ENCODE data around the gene GHR.

The GHR gene

DNA sequence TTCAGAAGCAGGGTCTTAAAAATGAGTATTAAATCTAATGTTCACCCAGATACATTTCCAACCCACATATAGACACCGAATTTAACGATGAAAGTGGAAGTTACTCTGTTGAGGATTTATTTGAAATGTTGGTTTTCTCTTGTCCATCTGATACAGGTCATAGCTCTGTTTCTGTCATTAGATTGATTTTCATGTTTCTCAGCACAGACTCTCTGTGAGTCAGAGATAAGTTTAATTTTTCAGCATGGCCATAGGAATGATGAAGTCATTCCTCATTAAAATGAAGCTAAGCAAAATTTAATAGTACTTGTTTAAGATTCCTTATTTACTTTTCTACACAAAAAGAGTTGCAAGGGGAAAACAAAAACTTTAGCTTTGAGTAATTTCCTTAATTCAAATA, 38.8 kb downstream of the GHR start:
- DNase-seq (ENCODE audit: low read depth in 2 of 2) = no peak

GRCh38 chr5:42467572-42467971, 44.3 kb downstream of the GHR start:
- DNase-seq (ENCODE audit: low read depth in 2 of 2) = no peak

- no peak for DNase-seq (ENCODE audit: low read depth in 2 of 2)
Measured at GRCh38 chr5:42467981-42468524, 44.8 kb downstream of the GHR start.

- DNase-seq (ENCODE audit: low read depth in 2 of 2) = no peak
Measured at GRCh38 chr5:42483472-42484154, 60.4 kb downstream of the GHR start.

- DNase-seq (ENCODE audit: low read depth in 2 of 2) = no peak
Measured at GRCh38 chr5:42487077-42487476, 63.8 kb downstream of the GHR start.

DNA sequence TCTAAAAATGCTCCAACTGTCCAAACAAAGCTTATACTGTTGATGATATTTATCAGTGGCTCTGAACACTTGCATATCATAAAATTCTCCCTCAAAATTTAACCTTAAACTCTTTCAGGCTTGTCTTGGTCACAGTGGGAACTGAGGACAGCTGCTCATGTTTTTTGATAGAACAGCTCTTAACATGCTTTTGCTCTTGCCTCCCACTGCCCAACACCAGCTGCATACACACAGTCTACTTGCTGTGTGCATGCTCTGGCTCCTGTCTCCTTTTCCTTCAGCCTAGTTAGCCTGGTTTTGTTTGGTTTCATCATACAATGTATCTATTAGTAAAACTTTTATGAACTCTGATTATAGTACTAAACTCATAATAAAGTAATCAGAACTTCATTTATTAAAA, 64.6 kb downstream of the GHR start:
- no peak for DNase-seq (ENCODE audit: low read depth in 2 of 2)

DNA sequence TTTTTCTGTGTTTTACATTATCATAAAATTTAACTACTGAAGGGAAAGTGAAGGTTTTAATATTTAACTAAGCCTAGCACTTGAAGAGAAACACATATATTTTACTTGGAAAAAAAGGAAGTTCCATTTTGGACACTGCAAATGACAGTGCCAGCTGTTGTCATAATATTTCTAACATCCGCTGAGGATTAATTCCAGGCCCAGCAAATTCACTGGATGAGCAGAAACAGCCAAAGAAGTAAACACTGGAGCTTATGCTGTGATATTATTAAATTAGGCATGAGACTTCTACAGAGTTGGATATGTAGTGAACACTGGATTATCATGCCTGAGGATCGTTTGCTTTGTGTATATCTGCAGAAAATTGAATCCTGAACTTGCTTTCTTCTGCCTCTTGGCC, 67.6 kb downstream of the GHR start:
- no peak for DNase-seq (ENCODE audit: low read depth in 2 of 2)

GRCh38 chr5:42491699-42492098, 68.5 kb downstream of the GHR start:
- no peak for DNase-seq (ENCODE audit: low read depth in 2 of 2)

- no peak for DNase-seq (ENCODE audit: low read depth in 2 of 2)
Measured at GRCh38 chr5:42492974-42493373, 69.7 kb downstream of the GHR start.

DNA sequence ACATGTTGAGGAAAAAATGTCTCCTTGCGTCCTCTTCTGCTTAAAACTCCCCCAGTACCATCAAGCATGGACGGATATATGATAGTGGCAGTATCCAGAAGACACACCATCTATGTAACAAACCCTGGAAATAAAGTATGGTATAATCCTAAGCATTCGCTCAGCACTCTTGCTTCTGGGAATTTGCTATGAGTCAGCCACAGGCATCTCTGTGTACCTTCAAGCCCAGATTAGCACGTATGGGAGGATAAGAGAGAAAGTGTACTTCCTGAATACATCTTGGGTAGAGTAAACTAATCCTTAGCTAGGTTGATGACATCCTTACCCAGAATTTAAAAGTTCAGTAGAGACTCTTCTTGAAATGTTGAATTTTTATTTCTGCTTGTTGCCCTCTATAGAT, 71.2 kb downstream of the GHR start:
- no peak for DNase-seq (ENCODE audit: low read depth in 2 of 2)

GRCh38 chr5:42495914-42496313, 72.7 kb downstream of the GHR start:
- DNase-seq (ENCODE audit: low read depth in 2 of 2) = no peak

- DNase-seq (ENCODE audit: low read depth in 2 of 2) = no peak
Measured at GRCh38 chr5:42496397-42497156, 73.3 kb downstream of the GHR start.

GRCh38 chr5:42498000-42498399, 74.8 kb downstream of the GHR start:
- DNase-seq (ENCODE audit: low read depth in 2 of 2) = no peak

GRCh38 chr5:42499016-42499415, 75.8 kb downstream of the GHR start:
- no peak for DNase-seq (ENCODE audit: low read depth in 2 of 2)

GRCh38 chr5:42500003-42500599, 76.9 kb downstream of the GHR start:
- no peak for DNase-seq (ENCODE audit: low read depth in 2 of 2)

DNA sequence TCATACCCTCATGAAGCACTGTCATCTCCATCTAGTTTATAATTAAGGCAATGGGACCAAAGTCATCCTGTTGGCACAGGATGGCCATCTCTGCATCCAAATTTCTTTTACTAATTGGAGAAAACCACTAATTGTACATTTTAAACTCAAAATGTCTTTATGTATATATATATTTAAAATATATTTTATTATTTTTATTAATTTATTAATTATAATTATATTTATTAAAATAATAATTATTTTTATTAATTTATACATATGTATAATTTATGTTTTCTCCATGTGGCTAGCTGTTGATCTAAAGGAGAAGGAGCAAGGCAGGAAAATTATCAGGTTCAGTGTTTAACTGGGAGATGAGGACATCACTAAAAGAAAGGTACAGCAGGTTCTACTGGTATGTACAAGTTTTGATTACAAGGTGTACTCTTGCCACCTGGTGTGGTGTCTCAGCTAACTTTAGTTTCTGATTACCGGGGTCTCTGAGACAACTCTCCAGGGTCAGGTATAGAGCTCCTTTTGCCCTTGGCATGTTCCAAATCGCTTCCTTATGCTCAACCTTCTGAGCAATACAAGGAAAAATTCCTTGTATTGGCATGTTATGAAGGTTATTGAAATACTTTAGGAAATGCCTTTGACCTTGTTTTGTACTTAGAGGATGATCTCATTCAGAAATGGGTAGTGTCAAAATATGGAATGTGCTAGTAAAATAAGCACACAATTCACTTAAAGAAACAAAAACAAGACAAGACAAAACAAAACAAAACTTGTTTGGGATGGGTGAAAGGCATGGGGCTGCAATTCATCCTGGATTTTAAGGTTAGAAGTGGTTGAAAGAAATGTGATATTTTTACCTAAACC, 79.6 kb downstream of the GHR start:
- DNase-seq (ENCODE audit: low read depth in 2 of 2) = no peak

DNA sequence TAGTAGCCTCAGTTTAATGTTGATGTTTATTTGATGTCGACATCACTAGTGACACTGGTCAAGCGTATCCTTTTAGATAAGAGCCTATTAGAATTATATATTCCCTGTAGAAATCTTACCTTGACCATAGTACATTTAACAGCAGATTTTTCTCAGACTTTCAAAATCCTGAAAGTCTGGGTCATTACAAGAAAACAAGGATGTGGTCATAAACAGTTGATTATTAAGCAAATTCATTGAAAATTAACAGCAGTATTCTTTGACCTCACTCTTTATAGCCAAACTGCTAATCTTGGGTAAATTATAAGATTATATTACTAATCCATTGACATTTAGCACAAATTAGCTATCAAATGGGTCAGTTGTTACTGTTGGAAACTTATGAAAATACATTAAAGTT, 83.4 kb downstream of the GHR start:
- no peak for DNase-seq (ENCODE audit: low read depth in 2 of 2)

DNA sequence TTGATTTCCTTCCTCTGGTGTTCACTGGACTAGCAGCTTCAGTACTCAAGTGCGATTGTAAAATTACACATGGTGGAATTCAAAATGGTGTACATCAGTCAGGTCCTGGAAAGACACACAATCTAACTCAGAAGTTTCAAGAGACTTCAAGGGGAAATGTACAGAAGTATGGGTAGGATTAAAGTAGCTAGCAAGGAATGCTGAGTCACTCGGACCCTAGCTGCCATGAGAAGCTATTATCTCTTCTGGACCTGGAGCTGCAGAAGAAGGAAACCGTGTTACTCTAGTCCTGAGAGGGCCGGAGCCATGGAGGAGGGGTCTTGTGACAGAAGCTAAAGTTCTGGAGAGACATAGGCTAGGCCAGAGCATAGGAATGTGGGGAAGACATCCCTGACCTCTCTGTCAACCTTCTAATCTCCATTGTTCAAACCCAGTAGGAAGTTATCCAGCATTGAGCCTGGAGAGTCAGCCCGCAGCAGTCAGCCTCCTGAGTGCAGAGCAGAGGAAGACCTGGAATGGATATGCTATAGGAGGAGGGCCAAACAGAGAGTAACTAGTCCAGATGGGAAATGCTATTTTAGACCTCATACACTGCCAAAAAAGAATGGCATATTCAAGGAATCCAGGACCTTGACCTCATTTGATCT, 84.3 kb downstream of the GHR start:
- no peak for DNase-seq (ENCODE audit: low read depth in 2 of 2)

- no peak for DNase-seq (ENCODE audit: low read depth in 2 of 2)
Measured at GRCh38 chr5:42513246-42513645, 90.0 kb downstream of the GHR start.

- DNase-seq (ENCODE audit: low read depth in 2 of 2) = no peak
Measured at GRCh38 chr5:42514754-42515153, 91.5 kb downstream of the GHR start.

- DNase-seq (ENCODE audit: low read depth in 2 of 2) = no peak
Measured at GRCh38 chr5:42515504-42515903, 92.3 kb downstream of the GHR start.

All from stimulated activated CD8-positive, alpha-beta memory T cell treated with anti-CD3 and anti-CD28 coated beads, Interleukin-7, amount 100 ng/mL, for 4 hours (primary cell).